KBM-7 (cell line): ENCODE data around the gene ETFA.

Source experiments
- DNase-seq: peaks from one replicate; pipeline ENCODE4 v3.0.0-alpha.2; 2015
- in situ Hi-C: fragments of 300-500 bp; cut with MboI; formaldehyde crosslinking; loops from 2 replicates; pipeline ENCODE4 v1.14.3; 2020; ENCODE audit warnings: low sequenced_read_pairs, low pct_unique_long_range_greater_than_20kb, mixed read lengths

The ETFA gene

DNA sequence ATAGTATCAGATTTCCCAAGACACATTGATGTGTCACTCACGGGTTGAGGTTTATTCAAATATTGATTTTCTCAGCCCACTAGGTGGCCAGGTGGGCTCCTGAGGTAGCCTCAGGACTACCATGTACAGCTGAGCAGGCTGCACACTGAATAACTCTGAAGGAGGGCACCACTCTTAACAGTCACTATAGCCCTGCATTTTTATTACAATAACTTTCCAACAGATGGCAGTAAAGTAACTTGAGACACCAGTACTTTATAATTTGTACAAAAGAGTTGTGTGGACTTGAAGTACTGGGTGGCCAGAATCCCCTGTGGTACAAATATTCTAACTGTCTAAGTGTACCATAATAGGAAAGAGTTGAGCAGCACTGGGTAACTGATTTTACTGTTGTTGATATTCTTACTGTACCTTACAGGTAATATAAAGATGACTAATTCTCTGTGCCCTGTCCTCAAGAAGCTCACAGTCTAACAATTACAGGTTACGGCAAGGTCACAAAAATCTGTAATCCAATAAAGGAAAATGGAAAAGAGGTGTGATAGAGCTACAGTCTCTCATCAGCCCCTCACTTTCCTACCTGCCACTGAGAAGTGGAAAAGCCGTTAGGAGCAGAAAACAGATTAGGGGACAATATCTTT lies 76.0 kb downstream of the ETFA start:
- in situ Hi-C loops: no loop called here
- peak; percentile 77 for DNase-seq

DNA sequence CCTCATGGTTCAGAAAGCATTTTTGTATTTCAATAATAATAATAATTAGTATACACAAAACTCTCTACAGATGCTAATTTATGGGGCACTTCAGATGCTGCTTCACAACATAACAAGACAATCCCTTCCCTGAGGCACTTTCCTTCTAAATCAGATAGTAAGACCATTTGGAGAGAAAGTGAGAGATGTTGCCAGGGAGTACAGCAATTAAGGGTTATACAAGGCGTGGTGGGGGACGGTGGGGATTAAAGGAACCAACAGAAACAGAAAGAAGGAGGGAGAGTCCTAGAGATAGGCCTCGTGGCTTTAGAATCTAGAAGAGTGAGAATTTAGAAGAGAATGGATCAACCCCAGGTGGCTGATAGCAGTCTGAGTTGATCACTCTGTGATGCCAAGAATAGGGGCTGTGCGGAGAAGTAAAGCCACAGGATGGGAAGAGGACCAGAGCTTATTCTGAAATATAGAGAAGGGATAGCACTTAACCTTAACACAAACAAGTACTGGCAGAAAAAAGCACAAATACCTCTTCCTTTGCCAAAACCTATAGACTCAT lies 76.9 kb downstream of the ETFA start:
- in situ Hi-C loops: no loop called here
- no peak for DNase-seq

GRCh38 chr15:76233921-76234320 lies 77.3 kb downstream of the ETFA start:
- in situ Hi-C loops: no loop called here
- DNase-seq: no peak

DNA sequence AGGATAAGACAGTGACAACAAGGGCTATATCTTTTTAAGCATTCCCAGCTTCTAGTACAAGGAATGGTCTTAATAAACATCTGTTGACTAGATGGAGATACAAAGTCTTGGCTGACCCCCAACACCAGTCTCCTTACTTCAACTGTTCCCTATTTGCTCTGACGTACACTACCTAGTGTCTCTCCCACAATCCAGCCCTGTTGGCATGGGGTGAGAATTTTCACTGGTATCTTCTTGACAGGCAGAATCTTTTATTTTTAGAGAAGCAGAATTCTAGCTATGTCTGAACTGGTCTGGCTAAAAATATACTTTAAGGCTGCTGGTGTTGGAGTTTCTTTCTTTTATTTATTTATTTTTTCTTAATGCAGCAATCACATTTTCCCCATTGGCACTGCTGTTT lies 82.0 kb downstream of the ETFA start:
- in situ Hi-C loops: no loop called here
- no peak for DNase-seq

DNA sequence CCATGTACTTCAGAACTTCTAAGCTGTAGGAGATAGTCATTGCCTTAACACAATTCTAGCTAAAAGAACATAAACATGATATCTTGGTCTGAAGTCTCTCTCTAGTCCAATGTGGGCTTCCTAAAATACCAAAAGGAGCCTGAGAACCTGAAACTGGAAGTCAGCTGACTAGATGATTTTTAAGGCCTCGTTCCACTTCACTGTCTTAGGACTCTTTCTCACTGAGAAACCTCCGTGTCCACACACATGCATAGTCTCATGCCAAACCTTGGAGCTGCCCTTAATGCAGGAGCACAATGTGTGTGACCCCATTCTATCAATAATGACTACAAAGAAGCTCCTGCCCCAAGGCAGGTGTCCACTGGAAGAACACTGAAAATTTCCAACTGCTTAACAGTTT lies 87.7 kb downstream of the ETFA start:
- in situ Hi-C loops: no loop called here

DNA sequence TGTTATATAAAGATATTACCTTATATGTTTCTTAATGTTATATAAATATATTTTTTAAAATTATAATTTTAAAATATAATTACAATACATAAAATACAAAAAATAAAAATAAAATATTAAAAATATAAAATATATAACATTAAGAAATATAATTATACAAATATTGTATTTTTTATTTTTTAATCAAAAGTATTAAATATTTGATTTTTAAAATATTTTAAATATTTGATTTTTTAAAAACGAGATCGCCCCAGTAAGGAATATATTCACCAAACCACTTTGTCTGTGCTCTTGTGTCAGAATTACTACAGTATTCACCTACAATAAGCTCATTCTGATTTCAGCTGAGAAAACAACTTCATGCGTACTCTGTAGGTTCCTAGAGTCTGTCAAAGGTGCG lies 89.1 kb downstream of the ETFA start:
- DNase-seq: no peak

More for the DNA sequence above, 87.7 kb downstream of the ETFA start:
- DNase-seq: no peak

GRCh38 chr15:76221085-76221767 lies 90.0 kb downstream of the ETFA start:
- in situ Hi-C loops: no loop called here
- no peak for DNase-seq

More for the DNA sequence above, 89.1 kb downstream of the ETFA start:
- in situ Hi-C loops: no loop called here

DNA sequence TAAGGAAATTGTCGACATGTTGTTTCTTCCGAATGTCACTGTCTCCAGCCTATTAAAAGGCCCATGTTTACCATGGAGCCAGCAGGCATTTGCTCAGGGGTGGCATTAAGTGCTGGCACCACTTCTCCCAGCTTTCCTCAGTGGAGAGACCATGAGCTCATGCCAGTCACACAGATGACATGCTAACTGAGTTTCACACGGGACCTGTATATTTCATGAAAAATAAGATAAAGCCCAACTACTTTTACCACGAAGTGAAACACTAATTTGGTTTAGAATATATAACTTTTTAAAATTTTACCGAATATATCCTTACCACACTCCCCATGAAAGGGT lies 93.4 kb downstream of the ETFA start:
- in situ Hi-C loops: no loop called here
- no peak for DNase-seq

DNA sequence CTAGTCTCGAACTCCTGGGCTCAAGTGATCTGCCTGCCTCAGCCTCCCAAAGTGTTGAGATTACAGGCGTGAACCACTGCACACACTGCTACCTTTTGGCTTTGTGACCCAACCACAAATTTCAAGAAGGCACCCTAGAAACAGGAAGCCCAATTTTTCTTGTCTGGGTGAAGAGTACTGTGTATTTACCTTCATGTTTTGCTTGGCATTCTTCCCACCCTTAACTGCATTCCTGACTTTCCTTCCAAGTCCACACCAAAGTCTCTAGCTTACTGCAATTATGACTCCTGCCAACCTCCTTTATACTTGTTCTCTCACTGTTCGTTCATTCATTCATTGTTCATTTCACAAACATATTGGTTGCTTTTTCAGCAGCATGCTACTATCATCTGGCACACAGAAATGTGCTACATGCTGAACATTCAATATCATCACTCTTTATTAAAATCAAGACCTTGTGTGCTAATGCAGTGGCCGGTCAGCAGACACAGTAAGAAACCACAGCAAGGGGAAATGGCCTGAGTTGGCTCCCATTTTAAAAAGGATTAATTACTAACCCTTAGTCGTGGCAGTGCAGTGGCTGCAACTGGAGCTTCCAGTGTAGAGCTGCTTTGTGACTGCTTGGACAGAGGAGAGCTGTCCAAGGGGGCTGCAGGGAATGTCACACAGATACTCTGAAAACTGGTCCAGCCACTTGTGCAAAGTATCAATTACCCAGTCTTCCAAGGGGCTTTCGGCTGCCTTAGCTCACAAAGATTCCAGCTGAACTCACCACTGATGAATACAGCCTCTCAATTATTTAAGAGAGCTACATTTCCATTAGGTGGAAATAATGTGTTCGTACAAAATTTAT lies 94.0 kb downstream of the ETFA start:
- in situ Hi-C loops: no loop called here
- no peak for DNase-seq

- in situ Hi-C loops: no loop called here
- DNase-seq: no peak
Observed at GRCh38 chr15:76215634-76216033, 95.6 kb downstream of the ETFA start.

GRCh38 chr15:76209942-76210341 lies 101.3 kb downstream of the ETFA start:
- no peak for DNase-seq
- in situ Hi-C loops: no loop called here

- DNase-seq: no peak
- in situ Hi-C loops: no loop called here
Observed at GRCh38 chr15:76209523-76209922, 101.7 kb downstream of the ETFA start.

DNA sequence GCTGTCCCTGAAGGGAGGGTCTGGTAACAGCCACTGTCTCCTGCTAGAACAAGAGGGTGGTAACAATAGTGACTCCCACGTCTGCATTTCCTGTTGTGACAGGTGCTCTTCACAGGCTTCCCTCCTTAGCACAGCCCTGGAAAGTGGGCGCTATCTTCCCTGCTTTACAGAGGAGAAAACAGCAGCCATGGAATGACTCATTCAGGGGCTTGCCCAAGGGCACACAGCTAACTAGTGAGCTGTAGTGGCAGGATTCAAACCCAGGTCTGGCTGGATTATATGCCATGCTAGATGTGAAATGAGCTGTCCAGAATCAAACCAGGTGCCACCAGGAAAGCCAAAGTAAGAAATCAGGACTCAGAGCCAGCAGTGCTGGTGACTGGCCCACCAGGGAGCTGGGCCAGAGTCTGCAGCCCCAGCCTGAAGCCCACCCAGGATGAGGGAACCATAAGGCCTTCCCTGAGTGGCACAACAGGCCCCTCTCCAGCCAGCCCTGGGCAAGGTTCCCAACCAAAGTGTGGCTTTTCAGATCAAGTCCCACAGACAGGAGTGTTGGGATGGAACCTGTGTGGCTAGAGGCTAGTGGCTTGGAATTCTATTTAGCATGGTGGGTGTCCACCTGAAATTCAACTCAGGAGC lies 102.4 kb downstream of the ETFA start:
- DNase-seq: no peak
- in situ Hi-C loops: no loop called here

DNA sequence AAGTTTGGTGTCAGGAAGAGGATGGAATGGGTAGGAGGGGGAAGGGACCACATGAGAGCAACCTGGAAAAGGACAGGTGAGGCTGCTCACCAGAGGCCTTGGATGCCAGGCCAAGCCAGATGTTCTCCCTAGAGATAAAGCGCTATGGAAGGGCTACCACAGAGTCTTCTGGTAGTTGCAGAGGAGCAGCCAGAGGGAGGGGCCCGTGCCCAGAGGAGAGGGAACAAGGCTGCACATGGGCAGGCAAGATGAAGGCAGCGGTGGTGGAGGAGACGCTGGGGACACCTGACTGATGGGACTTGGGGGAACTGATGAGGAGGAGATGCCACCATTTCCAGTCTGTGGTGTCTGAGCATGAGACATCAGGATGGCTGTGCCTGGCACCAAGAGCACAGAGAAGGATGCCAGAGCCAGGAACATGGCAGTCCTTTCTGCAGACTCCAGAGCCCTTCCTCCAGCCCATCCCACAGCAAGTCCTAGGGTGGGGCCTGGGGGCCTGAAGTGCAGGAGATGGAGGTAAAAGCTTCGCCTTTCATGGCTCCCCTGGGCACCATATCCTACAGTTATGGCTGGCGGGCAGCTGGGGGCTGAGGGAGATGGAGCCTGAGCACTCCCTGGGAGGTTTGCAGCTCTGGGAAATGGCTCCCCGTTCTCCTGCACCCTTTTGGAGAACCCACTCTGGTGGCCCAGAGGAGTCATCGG lies 103.0 kb downstream of the ETFA start:
- in situ Hi-C loops: no loop called here
- DNase-seq: no peak

DNA sequence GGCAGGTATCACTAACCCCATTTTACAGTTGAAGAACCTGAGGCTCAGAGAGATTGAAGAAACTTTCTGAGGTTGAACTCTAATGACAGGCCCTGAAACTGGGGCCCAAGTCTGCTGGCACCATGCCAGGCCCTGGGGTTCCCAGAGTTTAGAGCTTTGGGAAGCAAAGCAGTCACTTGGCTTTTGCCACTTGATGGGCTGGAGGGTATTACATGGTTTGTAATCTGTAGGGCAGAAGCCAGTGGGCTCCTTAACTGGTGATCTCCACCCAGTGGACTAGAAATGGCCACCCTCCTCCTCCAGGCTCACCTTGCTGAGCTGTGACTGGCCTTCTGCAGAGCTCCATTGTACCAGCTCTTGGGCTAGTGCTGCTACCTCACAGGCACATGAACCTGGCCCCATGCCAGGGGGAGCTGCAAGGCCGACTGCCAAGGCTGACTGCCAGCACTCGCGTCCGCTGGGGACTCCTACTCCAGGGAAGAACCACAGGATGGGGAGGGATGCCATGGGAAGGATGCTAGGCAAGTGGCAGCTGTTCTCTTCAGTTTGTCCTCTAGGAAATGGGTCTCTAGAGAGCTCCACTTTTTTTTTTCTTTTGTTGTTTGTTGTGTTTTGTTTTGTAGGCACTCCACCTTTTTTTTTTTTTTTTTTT lies 104.8 kb downstream of the ETFA start:
- no peak for DNase-seq

GRCh38 chr15:76204916-76205460 lies 106.3 kb downstream of the ETFA start:
- DNase-seq: no peak
- in situ Hi-C loops: no loop called here

More for the DNA sequence above, 104.8 kb downstream of the ETFA start:
- in situ Hi-C loops: no loop called here

GRCh38 chr15:76204109-76204845 lies 107.0 kb downstream of the ETFA start:
- no peak for DNase-seq
- in situ Hi-C loops: no loop called here
